Neural progenitor cell (in vitro differentiated cells): ENCODE results near the gene BRD4. TPM values are rescaled to one million over a fixed set of nuclear protein-coding genes. Genes with fewer than 3 reads are reported as not detected.

ENCODE experiments used
- DNase-seq: peaks from one replicate; pipeline ENCODE4 v3.0.0-alpha.2; 2016; ENCODE audit warnings: low spot score
- H2AFZ ChIP-seq: fragments of 200-600 bp; sonication (generic); replicated peaks from 2 replicates; pipeline ENCODE4 v1.6.1; 2016; ENCODE audit warnings: antibody characterized with exemption
- H3F3A ChIP-seq: fragments of 200-600 bp; sonication (generic); 2 replicates; pipeline ENCODE4 v1.6.1; 2016; ENCODE audit warnings: antibody characterized with exemption, low read depth
- H3K27ac ChIP-seq: fragments of 200-600 bp; sonication (generic); 2 replicates; pipeline ENCODE4 v1.5.1; 2016; ENCODE audit warnings: mild to moderate bottlenecking
- H3K27me3 ChIP-seq: fragments of 200-600 bp; sonication (generic); 2 replicates; pipeline ENCODE4 v1.6.1; 2016; ENCODE audit warnings: mild to moderate bottlenecking, moderate library complexity
- H3K36me3 ChIP-seq: fragments of 200-600 bp; sonication (generic); 2 replicates; pipeline ENCODE4 v1.5.1; 2016
- H3K4me1 ChIP-seq: fragments of 200-600 bp; sonication (generic); 2 replicates; pipeline ENCODE4 v1.6.1; 2016; ENCODE audit warnings: mixed run types
- H3K4me2 ChIP-seq: fragments of 200-600 bp; sonication (generic); 2 replicates; pipeline ENCODE4 v1.6.1; 2016
- H3K4me3 ChIP-seq: fragments of 200-600 bp; sonication (generic); 2 replicates; pipeline ENCODE4 v1.5.1; 2016
- H3K79me2 ChIP-seq: fragments of 200-600 bp; sonication (generic); 2 replicates; pipeline ENCODE4 v1.6.1; 2016; ENCODE audit warnings: low read depth
- H3K9ac ChIP-seq: fragments of 200-600 bp; sonication (generic); 2 replicates; pipeline ENCODE4 v1.6.1; 2016
- H3K9me3 ChIP-seq: fragments of 200-600 bp; sonication (generic); 2 replicates; pipeline ENCODE4 v1.5.1; 2016; ENCODE audit warnings: low read depth
- H4K20me1 ChIP-seq: fragments of 200-600 bp; sonication (generic); 2 replicates; pipeline ENCODE4 v1.6.1; 2016; ENCODE audit warnings: low read depth
- H3K27ac Mint-ChIP-seq: 3 replicates; pipeline ENCODE4 v1.8.0; 2021; ENCODE audit warnings: mixed read lengths
- H3K27me3 Mint-ChIP-seq: 2 replicates; pipeline ENCODE4 v1.8.0; 2022; ENCODE audit warnings: low read depth, mild to moderate bottlenecking, inconsistent platforms, moderate library complexity, mixed read lengths; ENCODE audit not compliant: insufficient read depth
- H3K36me3 Mint-ChIP-seq: 3 replicates; pipeline ENCODE4 v1.8.0; 2021; ENCODE audit warnings: mixed read lengths
- H3K4me1 Mint-ChIP-seq: 3 replicates; pipeline ENCODE4 v1.8.0; 2021; ENCODE audit warnings: mixed read lengths
- H3K4me3 Mint-ChIP-seq: 3 replicates; pipeline ENCODE4 v1.8.0; 2021; ENCODE audit warnings: mild to moderate bottlenecking, moderate library complexity, mixed read lengths
- H3K9me3 Mint-ChIP-seq: 3 replicates; pipeline ENCODE4 v1.8.0; 2020; ENCODE audit warnings: mixed read lengths
- EZH2 ChIP-seq: fragments of 200-600 bp; sonication (generic); IDR thresholded peaks from 2 replicates; pipeline ENCODE4 v1.6.1; 2017; ENCODE audit warnings: antibody characterized with exemption, mild to moderate bottlenecking, moderate library complexity
- EZH2phosphoT487 ChIP-seq: fragments of 200-600 bp; sonication (generic); IDR thresholded peaks from 2 replicates; pipeline ENCODE4 v1.6.1; 2017; ENCODE audit warnings: antibody characterized with exemption
- total RNA-seq: library from RNA; depleted of rRNA; stranded (reverse); fragments of >200 nt; gene quantifications from 2 replicates; pipeline ENCODE4 v1.2.3, GENCODE V29; 2015; ENCODE audit warnings: low replicate concordance
- TF ChIP-seq, protein P1 (sequence below): fragments of 200-600 bp; sonication (generic); IDR thresholded peaks from 2 replicates; pipeline ENCODE4 v1.5.1; 2017; ENCODE audit warnings: antibody characterized with exemption, mild to moderate bottlenecking

The BRD4 gene
- total RNA-seq, 1 donor from 2014 or later = 14.5 TPM

GRCh38 chr19:15291089-15291488, 41.2 kb downstream of the BRD4 start:
- Histone ChIP-seq H3K9ac (no peak overlapping the region), H3K79me2 (peaks cover 100% of the 10 kb centered on the region), H3K4me2 (no peak overlapping the region), H2AFZ (no peak overlapping the region), H3K36me3 (no peaks in the 10 kb centered on the region), H3K27ac (no peak overlapping the region), H3K4me1 (peaks cover 36% of the 10 kb centered on the region), H3K9me3 (no peaks in the 10 kb centered on the region), H4K20me1 (peaks cover 100% of the 10 kb centered on the region), H3K4me3 (no peak overlapping the region), H3F3A (no peaks in the 10 kb centered on the region), H3K27me3 (no peaks in the 10 kb centered on the region)
- TF ChIP-seq EZH2phosphoT487 (no peak), EZH2 (no peak)
- TF ChIP-seq, protein P1, sequence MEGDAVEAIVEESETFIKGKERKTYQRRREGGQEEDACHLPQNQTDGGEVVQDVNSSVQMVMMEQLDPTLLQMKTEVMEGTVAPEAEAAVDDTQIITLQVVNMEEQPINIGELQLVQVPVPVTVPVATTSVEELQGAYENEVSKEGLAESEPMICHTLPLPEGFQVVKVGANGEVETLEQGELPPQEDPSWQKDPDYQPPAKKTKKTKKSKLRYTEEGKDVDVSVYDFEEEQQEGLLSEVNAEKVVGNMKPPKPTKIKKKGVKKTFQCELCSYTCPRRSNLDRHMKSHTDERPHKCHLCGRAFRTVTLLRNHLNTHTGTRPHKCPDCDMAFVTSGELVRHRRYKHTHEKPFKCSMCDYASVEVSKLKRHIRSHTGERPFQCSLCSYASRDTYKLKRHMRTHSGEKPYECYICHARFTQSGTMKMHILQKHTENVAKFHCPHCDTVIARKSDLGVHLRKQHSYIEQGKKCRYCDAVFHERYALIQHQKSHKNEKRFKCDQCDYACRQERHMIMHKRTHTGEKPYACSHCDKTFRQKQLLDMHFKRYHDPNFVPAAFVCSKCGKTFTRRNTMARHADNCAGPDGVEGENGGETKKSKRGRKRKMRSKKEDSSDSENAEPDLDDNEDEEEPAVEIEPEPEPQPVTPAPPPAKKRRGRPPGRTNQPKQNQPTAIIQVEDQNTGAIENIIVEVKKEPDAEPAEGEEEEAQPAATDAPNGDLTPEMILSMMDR = no peak
- H3K36me3 Mint-ChIP-seq = peaks cover 12% of the 10 kb centered on the region
- peak overlapping the region; percentile 26 for H3K27ac Mint-ChIP-seq
- no peaks in the 10 kb centered on the region for H3K9me3 Mint-ChIP-seq
- no peak for DNase-seq
- H3K4me3 Mint-ChIP-seq = no peak overlapping the region
- peaks cover 63% of the 10 kb centered on the region for H3K4me1 Mint-ChIP-seq
- H3K27me3 Mint-ChIP-seq = peaks cover 2% of the 10 kb centered on the region

GRCh38 chr19:15290166-15290565, 42.2 kb downstream of the BRD4 start:
- H3K4me1 ChIP-seq = peaks cover 39% of the 10 kb centered on the region
- no peak overlapping the region for H3K4me3 Mint-ChIP-seq
- no peak for DNase-seq
- no peak for TF ChIP-seq EZH2phosphoT487
- TF ChIP-seq EZH2 = no peak
- TF ChIP-seq, protein P1 = no peak
- no peaks in the 10 kb centered on the region for H3K27me3 ChIP-seq
- H3K27ac Mint-ChIP-seq = peak overlapping the region; percentile 26
- no peak overlapping the region for H3K9ac ChIP-seq
- H4K20me1 ChIP-seq = peaks cover 100% of the 10 kb centered on the region
- no peaks in the 10 kb centered on the region for H3K36me3 ChIP-seq
- H3K9me3 Mint-ChIP-seq = no peaks in the 10 kb centered on the region
- no peak overlapping the region for H2AFZ ChIP-seq
- peaks cover 2% of the 10 kb centered on the region for H3K27me3 Mint-ChIP-seq
- peaks cover 65% of the 10 kb centered on the region for H3K4me1 Mint-ChIP-seq
- H3K4me3 ChIP-seq = no peak overlapping the region
- H3K4me2 ChIP-seq = no peak overlapping the region
- no peaks in the 10 kb centered on the region for H3K9me3 ChIP-seq
- peaks cover 9% of the 10 kb centered on the region for H3K36me3 Mint-ChIP-seq
- H3K79me2 ChIP-seq = peaks cover 100% of the 10 kb centered on the region
- H3F3A ChIP-seq = no peaks in the 10 kb centered on the region
- H3K27ac ChIP-seq = no peak overlapping the region

GRCh38 chr19:15289673-15290072, 42.7 kb downstream of the BRD4 start:
- Mint-ChIP-seq H3K4me1 (peaks cover 70% of the 10 kb centered on the region), H3K36me3 (peaks cover 5% of the 10 kb centered on the region), H3K4me3 (peak overlapping the region; percentile 34), H3K9me3 (no peaks in the 10 kb centered on the region), H3K27ac (peak overlapping the region; percentile 26), H3K27me3 (peaks cover 2% of the 10 kb centered on the region)
- no peak overlapping the region for H2AFZ ChIP-seq
- no peak overlapping the region for H3K4me3 ChIP-seq
- no peaks in the 10 kb centered on the region for H3F3A ChIP-seq
- no peaks in the 10 kb centered on the region for H3K9me3 ChIP-seq
- peaks cover 100% of the 10 kb centered on the region for H3K79me2 ChIP-seq
- H3K27ac ChIP-seq = no peak overlapping the region
- no peak overlapping the region for H3K4me2 ChIP-seq
- H3K36me3 ChIP-seq = no peaks in the 10 kb centered on the region
- H3K27me3 ChIP-seq = no peaks in the 10 kb centered on the region
- no peak for TF ChIP-seq EZH2phosphoT487
- TF ChIP-seq EZH2 = no peak
- TF ChIP-seq, protein P1 = no peak
- peaks cover 100% of the 10 kb centered on the region for H4K20me1 ChIP-seq
- no peak for DNase-seq
- no peak overlapping the region for H3K9ac ChIP-seq
- H3K4me1 ChIP-seq = peaks cover 39% of the 10 kb centered on the region
